ACHN (cell line): ENCODE results near the gene ZNF592.

Source experiments
- DNase-seq: peaks from one replicate; pipeline ENCODE4 v3.0.0-alpha.2; 2015
- in situ Hi-C: cut with HindIII; loops from 2 replicates; pipeline ENCODE4 v1.10.0; 2017; ENCODE audit warnings: low sequenced_read_pairs, low pct_ligation_motif_present, low pct_unique_long_range_greater_than_20kb

The ZNF592 gene

GRCh38 chr15:84772467-84772866 lies 24.1 kb downstream of the ZNF592 start:
- no peak for DNase-seq
- in situ Hi-C loops: no loop called here

GRCh38 chr15:84773716-84774115 lies 25.3 kb downstream of the ZNF592 start:
- in situ Hi-C loops: no loop called here
- DNase-seq: no peak

DNA sequence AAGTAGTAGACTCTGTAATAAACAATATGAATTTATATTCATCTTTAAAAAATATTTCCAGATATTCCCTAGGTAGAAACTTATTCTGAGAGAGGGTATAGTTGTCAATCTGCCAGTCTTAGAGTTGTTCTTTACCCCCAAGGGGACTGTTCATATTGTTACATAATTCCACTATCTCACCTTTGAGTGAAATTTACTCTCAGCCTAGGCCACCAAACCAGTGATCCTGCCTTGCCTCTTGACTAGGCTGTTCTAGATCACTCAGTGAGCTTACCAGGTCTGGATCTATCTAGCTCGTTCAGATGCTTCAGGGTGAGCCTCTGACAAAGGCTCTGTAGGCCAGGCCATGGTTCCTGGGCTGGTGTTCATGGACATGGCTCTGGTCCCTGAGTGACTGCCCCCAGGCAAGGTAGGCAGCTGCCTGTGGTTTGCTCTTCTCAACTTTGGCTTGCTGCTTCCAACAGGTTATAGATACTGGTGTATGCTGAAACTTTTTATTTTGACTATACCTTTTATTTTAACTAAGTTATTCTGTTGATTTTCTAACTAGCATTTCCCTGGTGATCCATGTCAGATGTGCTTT lies 27.6 kb downstream of the ZNF592 start:
- in situ Hi-C loops: no loop called here
- no peak for DNase-seq

GRCh38 chr15:84778194-84778593 lies 29.8 kb downstream of the ZNF592 start:
- no peak for DNase-seq
- in situ Hi-C loops: no loop called here

GRCh38 chr15:84780492-84780891 lies 32.1 kb downstream of the ZNF592 start:
- in situ Hi-C loops: no loop called here
- no peak for DNase-seq

DNA sequence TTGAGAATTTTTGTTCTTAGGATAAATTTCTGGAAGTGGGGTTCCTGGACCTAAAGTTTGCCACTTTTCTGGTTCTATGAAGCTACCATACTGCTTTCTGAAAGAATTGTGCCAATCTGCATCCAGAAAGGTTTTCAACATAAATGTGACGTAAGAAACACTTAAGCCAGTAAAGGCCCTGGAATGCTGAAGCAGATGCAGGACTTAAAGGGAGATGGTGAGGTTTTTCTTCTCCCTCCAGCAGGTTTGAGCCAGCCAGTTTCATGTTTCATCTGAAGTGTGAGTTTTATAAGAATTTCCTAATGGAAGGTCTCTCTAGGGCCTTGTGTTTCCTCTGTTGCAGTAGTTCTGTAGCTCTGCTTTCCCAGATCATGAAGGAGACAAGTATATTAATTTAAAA lies 33.1 kb downstream of the ZNF592 start:
- DNase-seq: no peak
- in situ Hi-C loops: no loop called here

- in situ Hi-C loops: no loop called here
These were observed 34.0 kb downstream of the ZNF592 start for GRCh38 chr15:84782346-84782745.

GRCh38 chr15:84783493-84784251 lies 35.3 kb downstream of the ZNF592 start:
- no peak for DNase-seq
- in situ Hi-C loops: no loop called here

More at GRCh38 chr15:84782346-84782745, 34.0 kb downstream of the ZNF592 start:
- no peak for DNase-seq

DNA sequence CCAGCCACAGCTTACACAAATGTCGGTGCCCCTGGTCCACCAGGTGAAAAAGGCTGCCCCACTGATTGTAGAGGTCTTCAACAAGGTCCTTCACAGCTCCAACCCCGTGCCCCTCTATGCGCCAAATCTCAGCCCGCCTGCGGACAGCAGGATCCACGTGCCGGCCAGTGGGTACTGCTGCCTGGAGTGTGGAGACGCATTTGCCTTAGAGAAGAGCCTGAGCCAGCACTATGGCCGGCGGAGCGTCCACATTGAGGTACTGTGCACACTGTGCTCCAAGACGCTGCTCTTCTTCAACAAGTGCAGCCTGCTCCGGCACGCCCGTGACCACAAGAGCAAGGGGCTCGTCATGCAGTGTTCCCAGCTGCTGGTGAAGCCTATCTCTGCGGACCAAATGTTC lies 35.9 kb downstream of the ZNF592 start:
- in situ Hi-C loops: no loop called here
- no peak for DNase-seq

DNA sequence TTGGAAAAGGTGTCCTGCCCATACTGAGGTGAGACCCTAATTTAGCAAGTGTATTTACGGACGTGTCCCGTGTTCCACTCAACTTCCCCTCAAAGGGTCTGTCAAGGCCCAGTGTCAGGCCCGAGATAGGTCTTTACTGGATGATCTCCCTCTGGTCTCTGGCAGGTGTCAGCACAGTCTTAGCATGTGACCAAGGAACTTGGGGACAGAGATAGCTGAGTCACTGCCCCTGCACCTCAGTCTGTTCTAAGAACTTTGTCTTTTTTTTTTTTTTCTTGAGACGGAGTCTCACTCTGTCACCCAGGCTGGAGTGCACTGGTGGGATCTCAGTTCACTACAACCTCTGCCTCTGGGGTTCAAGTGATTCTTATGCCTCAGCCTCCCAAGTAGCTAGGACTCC lies 36.7 kb downstream of the ZNF592 start:
- in situ Hi-C loops: no loop called here
- no peak for DNase-seq

- in situ Hi-C loops: no loop called here
- DNase-seq: no peak
These were observed 40.1 kb downstream of the ZNF592 start for GRCh38 chr15:84788500-84788899.

GRCh38 chr15:84789762-84790161 lies 41.4 kb downstream of the ZNF592 start:
- in situ Hi-C loops: no loop called here
- no peak for DNase-seq

DNA sequence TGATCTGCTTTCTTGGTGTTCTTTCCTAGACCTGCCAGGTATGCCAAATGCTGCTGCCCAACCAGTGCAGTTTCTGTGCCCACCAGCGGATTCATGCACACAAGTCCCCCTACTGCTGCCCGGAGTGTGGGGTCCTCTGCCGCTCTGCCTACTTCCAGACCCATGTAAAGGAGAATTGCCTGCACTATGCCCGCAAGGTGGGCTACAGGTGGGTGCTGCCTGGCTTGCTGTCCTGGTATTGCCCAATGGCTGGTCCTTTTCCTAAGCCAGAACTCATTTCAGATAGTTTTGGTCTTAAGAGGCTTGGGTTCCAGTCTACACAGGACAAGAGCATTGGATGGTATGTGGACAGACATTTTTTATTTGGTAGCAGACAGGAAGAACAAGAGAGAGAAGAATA lies 42.3 kb downstream of the ZNF592 start:
- in situ Hi-C loops: no loop called here
- DNase-seq: no peak

DNA sequence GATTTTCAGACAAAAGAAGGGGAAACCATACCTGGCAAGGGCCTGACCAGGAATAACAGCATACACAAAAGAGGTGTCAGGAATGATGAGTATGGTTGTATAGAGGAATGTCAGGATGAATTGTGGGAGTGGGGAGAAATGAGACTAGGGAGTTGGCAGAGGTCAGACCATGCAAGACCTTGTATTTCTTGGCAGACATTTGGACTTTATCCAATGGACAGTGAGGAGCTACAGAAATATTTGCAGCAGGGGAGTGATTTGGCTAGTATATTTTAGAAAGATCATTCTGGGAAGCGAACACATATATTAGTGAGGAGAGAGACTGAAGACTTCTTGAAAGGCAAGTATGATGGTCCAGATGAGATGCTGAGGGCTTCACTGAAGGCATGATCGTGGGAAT lies 43.4 kb downstream of the ZNF592 start:
- in situ Hi-C loops: no loop called here
- DNase-seq: no peak

DNA sequence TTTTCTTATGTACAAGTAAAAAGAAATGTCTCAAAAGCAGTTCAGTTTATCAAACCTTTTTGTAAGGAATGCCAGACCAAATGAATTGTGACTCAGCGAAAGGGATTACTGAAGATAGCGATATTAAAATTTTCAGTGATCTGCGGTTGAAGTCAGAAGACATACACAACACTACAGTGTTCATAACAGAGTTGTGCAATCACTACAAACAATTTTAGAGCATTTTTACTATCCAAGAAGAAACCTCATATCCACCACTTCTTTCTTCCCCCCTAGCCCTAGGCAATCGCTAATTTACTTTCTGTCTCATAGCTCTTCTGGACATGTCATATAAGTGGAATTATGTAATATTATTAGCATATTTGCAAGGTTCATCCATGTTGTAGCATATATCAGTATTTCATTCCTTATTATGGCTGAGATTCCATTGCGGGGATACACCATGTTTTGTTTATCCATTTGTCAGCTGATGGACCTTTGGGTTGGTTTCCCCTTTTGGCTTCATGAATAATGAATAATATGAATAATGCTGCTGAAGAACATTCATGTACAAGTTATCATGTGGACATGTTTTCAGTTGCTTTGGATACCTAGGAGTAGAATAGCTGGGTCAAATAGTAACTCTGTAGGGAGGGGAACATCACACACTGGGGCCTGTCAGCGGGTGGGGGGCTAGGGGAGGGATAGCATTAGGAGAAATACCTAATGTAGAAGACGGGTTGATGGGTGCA lies 45.2 kb downstream of the ZNF592 start:
- in situ Hi-C loops: no loop called here
- DNase-seq: no peak

DNA sequence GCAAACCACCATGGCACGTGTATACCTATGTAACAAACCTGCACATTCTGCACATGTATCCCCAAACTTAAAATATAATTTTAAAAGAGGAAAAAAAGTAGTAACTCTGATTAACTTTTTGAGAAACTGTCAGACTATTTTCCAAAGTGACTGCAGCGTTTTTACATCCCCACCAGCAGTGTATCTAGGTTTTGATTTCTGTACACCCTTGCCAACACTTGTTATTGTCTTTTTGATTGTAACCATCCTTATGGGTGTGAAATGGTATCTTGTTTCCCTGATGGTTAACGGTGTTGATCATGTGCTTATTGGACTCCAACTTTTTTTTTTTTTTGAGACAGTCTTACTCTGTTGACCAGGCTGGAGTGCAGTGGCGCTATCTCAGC lies 45.8 kb downstream of the ZNF592 start:
- in situ Hi-C loops: no loop called here
- no peak for DNase-seq

DNA sequence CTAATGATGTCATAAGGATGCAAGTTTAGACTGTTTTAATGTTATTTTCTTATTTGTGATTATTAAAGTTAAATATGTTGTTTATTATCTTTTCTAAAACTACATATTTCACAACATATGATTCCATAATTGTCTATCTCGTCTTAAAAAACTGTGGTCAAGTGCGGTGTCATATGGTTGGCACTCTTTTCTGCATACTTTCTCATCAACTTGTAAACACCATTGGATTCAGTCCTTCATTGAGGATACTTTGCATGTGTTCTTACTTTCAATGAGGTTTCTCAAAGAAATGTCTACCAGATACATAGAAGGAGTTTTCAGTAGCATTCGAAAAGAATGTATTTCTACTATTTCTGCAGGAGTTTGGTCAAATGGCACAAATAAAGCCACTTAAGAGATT lies 46.8 kb downstream of the ZNF592 start:
- in situ Hi-C loops: no loop called here
- no peak for DNase-seq

- DNase-seq: no peak
- in situ Hi-C loops: no loop called here
These were observed 48.8 kb downstream of the ZNF592 start for GRCh38 chr15:84797212-84797611.

DNA sequence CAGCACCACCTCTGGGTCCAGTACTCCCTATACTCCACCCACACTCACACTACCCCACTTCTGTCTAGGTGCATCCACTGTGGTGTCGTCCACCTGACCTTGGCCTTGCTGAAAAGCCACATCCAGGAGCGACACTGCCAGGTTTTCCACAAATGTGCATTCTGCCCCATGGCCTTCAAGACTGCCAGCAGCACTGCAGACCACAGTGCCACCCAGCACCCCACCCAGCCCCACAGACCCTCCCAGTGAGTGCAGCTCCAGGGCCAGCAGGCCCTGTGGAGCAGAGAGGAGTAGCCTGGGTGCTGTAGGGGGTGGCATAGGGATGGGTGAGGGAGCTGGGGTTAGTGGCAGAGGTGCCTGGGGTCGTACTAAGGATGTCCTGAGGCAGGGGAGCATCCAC lies 49.4 kb downstream of the ZNF592 start:
- no peak for DNase-seq
- in situ Hi-C loops: no loop called here

DNA sequence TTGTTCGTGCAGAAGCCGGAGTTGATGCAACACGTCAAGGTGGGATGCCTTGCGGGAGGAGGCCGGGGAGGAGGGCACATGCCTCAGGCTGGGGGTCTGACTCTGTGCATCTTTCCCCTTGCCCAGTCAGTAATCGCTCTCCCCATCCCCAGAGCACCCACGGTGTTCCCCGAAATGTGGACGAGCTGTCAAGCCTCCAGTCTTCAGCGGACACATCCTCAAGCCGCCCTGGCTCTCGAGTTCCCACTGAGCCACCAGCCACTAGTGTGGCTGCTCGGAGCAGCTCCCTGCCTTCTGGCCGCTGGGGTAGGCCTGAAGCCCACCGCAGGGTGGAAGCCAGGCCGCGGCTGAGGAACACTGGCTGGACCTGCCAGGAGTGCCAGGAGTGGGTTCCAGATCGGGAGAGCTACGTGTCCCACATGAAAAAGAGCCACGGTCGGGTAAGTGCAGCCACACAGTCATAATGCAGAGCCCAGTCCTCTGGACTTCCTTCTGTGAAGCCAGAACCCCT lies 50.1 kb downstream of the ZNF592 start:
- in situ Hi-C loops: no loop called here
- no peak for DNase-seq
